Osteoblast (primary cell): ENCODE results near the gene ZBTB7C. TPM values are rescaled to one million over a fixed set of nuclear protein-coding genes. Genes with fewer than 3 reads are reported as not detected.

Source experiments
- DNase-seq: peaks from one replicate; pipeline ENCODE4 v3.0.0; 2011; ENCODE audit warnings: low spot score, mixed read lengths; ENCODE audit not compliant: insufficient read length; ENCODE audit errors: missing footprints
- H2AFZ ChIP-seq: 2 replicates; pipeline ENCODE4 v1.6.0; 2011; ENCODE audit warnings: mild to moderate bottlenecking, low read length
- H3K27ac ChIP-seq: 2 replicates; pipeline ENCODE4 v1.5.1; 2011; ENCODE audit warnings: mild to moderate bottlenecking, low read depth, low read length, moderate library complexity
- H3K27me3 ChIP-seq: 2 replicates; pipeline ENCODE4 v1.6.0; 2012; ENCODE audit warnings: mild to moderate bottlenecking, control low read depth, inconsistent platforms, low read length, moderate library complexity; ENCODE audit not compliant: insufficient read depth
- H3K36me3 ChIP-seq: 2 replicates; pipeline ENCODE4 v1.5.1; 2011; ENCODE audit warnings: mild to moderate bottlenecking, low read length, control low read depth, moderate library complexity; ENCODE audit not compliant: insufficient read depth
- H3K4me1 ChIP-seq: 2 replicates; pipeline ENCODE4 v1.5.1; 2011; ENCODE audit warnings: mild to moderate bottlenecking, low read length, control low read depth, moderate library complexity; ENCODE audit not compliant: insufficient read depth
- H3K4me2 ChIP-seq: 2 replicates; pipeline ENCODE4 v1.6.0; 2011; ENCODE audit warnings: mild to moderate bottlenecking, low read length; ENCODE audit not compliant: insufficient read depth
- H3K4me3 ChIP-seq: fragments of 200-600 bp; sonication (generic); 3 replicates; pipeline ENCODE4 v1.5.1; 2012; ENCODE audit warnings: mild to moderate bottlenecking, low read length, inconsistent platforms; ENCODE audit not compliant: insufficient read depth
- H3K79me2 ChIP-seq: 2 replicates; pipeline ENCODE4 v1.6.0; 2012; ENCODE audit warnings: mild to moderate bottlenecking, low read length, control low read depth, inconsistent platforms; ENCODE audit not compliant: insufficient read depth
- H3K9me3 ChIP-seq: 2 replicates; pipeline ENCODE4 v1.5.1; 2011; ENCODE audit warnings: low read depth, low read length, control low read depth
- H4K20me1 ChIP-seq: 2 replicates; pipeline ENCODE4 v1.6.0; 2012; ENCODE audit warnings: mild to moderate bottlenecking, low read length, control low read depth; ENCODE audit not compliant: insufficient read depth
- CTCF ChIP-seq: IDR thresholded peaks from 2 replicates; pipeline ENCODE4 v1.5.1; 2011; ENCODE audit warnings: mild to moderate bottlenecking, low read depth, low read length, moderate library complexity; ENCODE audit errors: extremely low read depth
- total RNA-seq: library from RNA; depleted of rRNA; stranded (reverse); fragments of >200 nt; gene quantifications from 2 replicates; pipeline ENCODE4 v1.2.3, GENCODE V29; 2012

ZBTB7C gene
- total RNA-seq, 1 donor: 0.36 TPM

GRCh38 chr18:48410095-48410920 is 1.1 kb upstream of the ZBTB7C start:
- H3K4me2 ChIP-seq: peak overlapping the region; percentile 96
- no peaks in the 10 kb centered on the region for H4K20me1 ChIP-seq
- peak overlapping the region; percentile 79 for H3K4me3 ChIP-seq
- no peak for TF ChIP-seq CTCF
- peak; percentile 99 for DNase-seq
- H3K4me1 ChIP-seq: peaks cover 2% of the 10 kb centered on the region
- no peaks in the 10 kb centered on the region for H3K79me2 ChIP-seq
- peaks cover 65% of the 10 kb centered on the region for H3K27me3 ChIP-seq
- H3K9me3 ChIP-seq: no peaks in the 10 kb centered on the region
- H3K36me3 ChIP-seq: no peaks in the 10 kb centered on the region
- H2AFZ ChIP-seq: peak overlapping the region; percentile 88
- no peak overlapping the region for H3K27ac ChIP-seq

GRCh38 chr18:48409591-48410094 is 460 bp upstream of the ZBTB7C start:
- peak overlapping the region; percentile 88 for H2AFZ ChIP-seq
- no peaks in the 10 kb centered on the region for H3K36me3 ChIP-seq
- peak overlapping the region; percentile 96 for H3K4me2 ChIP-seq
- H3K9me3 ChIP-seq: no peaks in the 10 kb centered on the region
- peaks cover 64% of the 10 kb centered on the region for H3K27me3 ChIP-seq
- no peak overlapping the region for H3K27ac ChIP-seq
- H3K4me1 ChIP-seq: peaks cover 5% of the 10 kb centered on the region
- H3K4me3 ChIP-seq: peak overlapping the region; percentile 79
- H3K79me2 ChIP-seq: no peaks in the 10 kb centered on the region
- DNase-seq: no peak
- TF ChIP-seq CTCF: no peak
- H4K20me1 ChIP-seq: no peaks in the 10 kb centered on the region

GRCh38 chr18:48408111-48408726 is 964 bp downstream of the ZBTB7C start:
- H3K4me1 ChIP-seq: peaks cover 5% of the 10 kb centered on the region
- H4K20me1 ChIP-seq: no peaks in the 10 kb centered on the region
- no peak for DNase-seq
- H3K27ac ChIP-seq: no peak overlapping the region
- H3K4me2 ChIP-seq: no peak overlapping the region
- H3K79me2 ChIP-seq: no peaks in the 10 kb centered on the region
- H3K27me3 ChIP-seq: peaks cover 55% of the 10 kb centered on the region
- TF ChIP-seq CTCF: no peak
- H2AFZ ChIP-seq: no peak overlapping the region
- H3K4me3 ChIP-seq: no peak overlapping the region
- no peaks in the 10 kb centered on the region for H3K36me3 ChIP-seq
- H3K9me3 ChIP-seq: no peaks in the 10 kb centered on the region

GRCh38 chr18:48407358-48407757 is 1.8 kb downstream of the ZBTB7C start:
- Histone ChIP-seq H3K27me3 (peaks cover 52% of the 10 kb centered on the region), H3K4me3 (no peak overlapping the region), H4K20me1 (no peaks in the 10 kb centered on the region), H2AFZ (no peak overlapping the region), H3K4me2 (no peak overlapping the region), H3K9me3 (no peaks in the 10 kb centered on the region), H3K4me1 (peaks cover 5% of the 10 kb centered on the region), H3K36me3 (no peaks in the 10 kb centered on the region), H3K79me2 (no peaks in the 10 kb centered on the region), H3K27ac (no peak overlapping the region)
- DNase-seq: no peak
- no peak for TF ChIP-seq CTCF
